PC-3 (cell line): ENCODE measurements around the gene DPPA5. TPM values are rescaled to one million over a fixed set of nuclear protein-coding genes. Genes with fewer than 3 reads are reported as not detected.
"Not testable (repeated sequence)": the region's sequence is repeated elsewhere in the genome, so short reads cannot be mapped to it uniquely, and the experiment has no call there.

ENCODE experiments used
- ATAC-seq: fragments of 200-7000 bp; cut with Tn5 transposase; 2 replicates; pipeline ENCODE4 v1.9.1; 2020; ENCODE audit warnings: mild to moderate bottlenecking, moderate library complexity
- BruUV-seq: library from RNA; stranded (reverse); fragments of 400-500 nt; replicated peaks from 2 replicates; lab custom pipeline; 2021; lab: Mats Ljungman, UMichigan
- CTCF ChIA-PET: fragments of 300-600 bp; sonication (Branson Sonifier 250); formaldehyde crosslinking; loops from one replicate; lab custom pipeline; 2022; ENCODE audit warnings: antibody characterized with exemption; lab: Charles Lee
- POLR2A ChIA-PET: fragments of 300-600 bp; sonication (Branson Sonifier 250); formaldehyde crosslinking; loops from one replicate; lab custom pipeline; 2022; ENCODE audit warnings: antibody characterized with exemption; ENCODE audit not compliant: unreplicated experiment; lab: Charles Lee
- DNase-seq: peaks from one replicate; pipeline ENCODE4 v3.0.0-alpha.2; 2015
- H2AFZ ChIP-seq: fragments of 300-600 bp; sonication (generic); 2 replicates; pipeline ENCODE4 v1.6.0; 2016; ENCODE audit warnings: antibody characterized with exemption, low read length
- H3F3A ChIP-seq: fragments of 300-600 bp; sonication (generic); one replicate; pipeline ENCODE4 v1.6.0; 2017; ENCODE audit warnings: antibody characterized with exemption, low read length, control low read depth, mild to moderate bottlenecking; ENCODE audit not compliant: unreplicated experiment
- H3K27ac ChIP-seq: fragments of 300-600 bp; sonication (generic); 2 replicates; pipeline ENCODE4 v1.5.1; 2016; ENCODE audit warnings: mild to moderate bottlenecking, low read length
- H3K27me3 ChIP-seq: fragments of 300-600 bp; sonication (generic); 2 replicates; pipeline ENCODE4 v1.6.1; 2016; ENCODE audit warnings: low read length, mixed read lengths
- H3K36me3 ChIP-seq: fragments of 300-600 bp; sonication (generic); 2 replicates; pipeline ENCODE4 v1.6.1; 2016; ENCODE audit warnings: low read depth, mixed run types, low read length, mixed read lengths
- H3K4me1 ChIP-seq: fragments of 300-600 bp; sonication (generic); 2 replicates; pipeline ENCODE4 v1.5.1; 2016; ENCODE audit warnings: low read length; ENCODE audit not compliant: insufficient read depth
- H3K4me2 ChIP-seq: fragments of 300-600 bp; sonication (generic); 2 replicates; pipeline ENCODE4 v1.6.0; 2016; ENCODE audit warnings: low read length
- H3K4me3 ChIP-seq: fragments of 300-600 bp; sonication (generic); 2 replicates; pipeline ENCODE4 v1.5.1; 2016; ENCODE audit warnings: mild to moderate bottlenecking, low read length, mixed read lengths
- H3K79me2 ChIP-seq: fragments of 300-600 bp; sonication (generic); 2 replicates; pipeline ENCODE4 v1.6.1; 2017; ENCODE audit warnings: low read length, mixed read lengths
- H3K9ac ChIP-seq: fragments of 300-600 bp; sonication (generic); 2 replicates; pipeline ENCODE4 v1.6.0; 2016; ENCODE audit warnings: mild to moderate bottlenecking, low read length
- H3K9me2 ChIP-seq: fragments of 300-600 bp; sonication (generic); replicated peaks from 2 replicates; pipeline ENCODE4 v1.6.1; 2016; ENCODE audit warnings: mixed run types, low read length, mixed read lengths
- H3K9me3 ChIP-seq: fragments of 300-600 bp; sonication (generic); 2 replicates; pipeline ENCODE4 v1.6.1; 2016; ENCODE audit warnings: low read length, mixed read lengths
- H4K20me1 ChIP-seq: fragments of 300-600 bp; sonication (generic); 2 replicates; pipeline ENCODE4 v1.6.1; 2016; ENCODE audit warnings: low read length, mixed read lengths
- EZH2 ChIP-seq: fragments of 300-600 bp; sonication (generic); IDR thresholded peaks from one replicate; pipeline ENCODE4 v1.6.1; 2017; ENCODE audit warnings: antibody characterized with exemption, mild to moderate bottlenecking, low read length; ENCODE audit not compliant: unreplicated experiment
- EZH2phosphoT487 ChIP-seq: fragments of 300-600 bp; sonication (generic); IDR thresholded peaks from 2 replicates; pipeline ENCODE4 v1.6.1; 2018; ENCODE audit warnings: mild to moderate bottlenecking, antibody characterized with exemption, low read length, borderline replicate concordance
- intact Hi-C: fragments of 100-400 bp; cut with micrococcal nuclease; formaldehyde crosslinking; loops from 2 replicates; pipeline ENCODE4 v1.9.0; 2023
- total RNA-seq: library from RNA; depleted of rRNA; stranded (reverse); fragments of >200 nt; gene quantifications from 2 replicates; pipeline ENCODE4 v1.2.3, GENCODE V29; 2014
- TF ChIP-seq, protein P1 (sequence below): fragments of 300-600 bp; sonication (generic); conservative IDR thresholded peaks from 2 replicates; pipeline ENCODE4 v1.5.1; 2017; ENCODE audit warnings: antibody characterized with exemption, low read depth, mild to moderate bottlenecking, low read length

The DPPA5 gene
- total RNA-seq, 1 experiment from 2014 or later = not detected

DNA sequence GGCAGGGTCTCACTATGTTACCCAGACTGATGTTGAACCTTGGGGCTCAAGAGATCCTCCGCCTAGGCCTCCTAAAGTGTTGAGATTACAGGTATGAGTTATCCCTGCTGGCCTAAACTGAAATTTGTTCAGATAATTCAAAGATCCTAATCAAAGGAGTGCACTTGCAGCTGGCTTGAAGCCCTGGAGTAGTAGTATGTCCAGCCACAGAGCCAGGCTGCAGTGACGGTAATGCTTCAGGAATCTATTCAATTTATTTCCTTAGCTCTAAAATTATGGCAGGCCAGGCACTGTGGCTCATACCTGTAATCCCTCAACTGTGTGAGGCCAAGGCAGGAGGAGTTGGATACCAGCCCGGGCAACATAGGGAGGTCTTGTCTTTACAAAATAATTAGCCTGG is 39.2 kb upstream of the DPPA5 start:
- Histone ChIP-seq H3K4me2 (no peak overlapping the region), H3K9ac (no peak overlapping the region), H3K27ac (no peak overlapping the region), H3K27me3 (no peaks in the 10 kb centered on the region), H4K20me1 (no peaks in the 10 kb centered on the region), H3F3A (no peaks in the 10 kb centered on the region), H3K4me1 (no peaks in the 10 kb centered on the region), H3K9me2 (no peaks in the 10 kb centered on the region), H3K79me2 (no peaks in the 10 kb centered on the region), H3K4me3 (no peak overlapping the region), H2AFZ (no peak overlapping the region), H3K36me3 (no peaks in the 10 kb centered on the region), H3K9me3 (no peaks in the 10 kb centered on the region)
- no TSS peak for BruUV-seq
- intact Hi-C loops = no loop called here
- no peak for TF ChIP-seq EZH2phosphoT487
- TF ChIP-seq, protein P1, sequence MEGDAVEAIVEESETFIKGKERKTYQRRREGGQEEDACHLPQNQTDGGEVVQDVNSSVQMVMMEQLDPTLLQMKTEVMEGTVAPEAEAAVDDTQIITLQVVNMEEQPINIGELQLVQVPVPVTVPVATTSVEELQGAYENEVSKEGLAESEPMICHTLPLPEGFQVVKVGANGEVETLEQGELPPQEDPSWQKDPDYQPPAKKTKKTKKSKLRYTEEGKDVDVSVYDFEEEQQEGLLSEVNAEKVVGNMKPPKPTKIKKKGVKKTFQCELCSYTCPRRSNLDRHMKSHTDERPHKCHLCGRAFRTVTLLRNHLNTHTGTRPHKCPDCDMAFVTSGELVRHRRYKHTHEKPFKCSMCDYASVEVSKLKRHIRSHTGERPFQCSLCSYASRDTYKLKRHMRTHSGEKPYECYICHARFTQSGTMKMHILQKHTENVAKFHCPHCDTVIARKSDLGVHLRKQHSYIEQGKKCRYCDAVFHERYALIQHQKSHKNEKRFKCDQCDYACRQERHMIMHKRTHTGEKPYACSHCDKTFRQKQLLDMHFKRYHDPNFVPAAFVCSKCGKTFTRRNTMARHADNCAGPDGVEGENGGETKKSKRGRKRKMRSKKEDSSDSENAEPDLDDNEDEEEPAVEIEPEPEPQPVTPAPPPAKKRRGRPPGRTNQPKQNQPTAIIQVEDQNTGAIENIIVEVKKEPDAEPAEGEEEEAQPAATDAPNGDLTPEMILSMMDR = no peak
- TF ChIP-seq EZH2 = no peak
- ChIA-PET CTCF (no interaction called here), POLR2A (no interaction called here)
- ATAC-seq (no peak), DNase-seq (peak; percentile 4)

DNA sequence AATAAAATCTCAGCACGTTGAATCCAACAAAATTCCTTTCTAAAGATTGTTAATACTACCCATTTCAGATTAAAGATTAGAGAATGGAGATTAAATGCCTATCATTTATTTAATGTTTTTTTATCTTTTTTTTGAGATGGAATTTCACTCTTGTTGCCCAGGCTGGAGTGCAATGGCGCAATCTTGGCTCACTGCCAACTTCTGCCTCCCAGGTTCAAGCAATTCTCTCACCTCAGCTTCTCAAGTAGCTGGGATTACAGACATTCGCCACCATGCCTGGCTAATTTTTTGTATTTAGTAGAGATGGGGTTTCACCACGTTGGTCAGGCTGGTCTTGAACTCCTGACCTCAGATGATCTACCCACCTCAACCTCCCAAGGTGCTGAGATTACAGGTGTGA is 38.1 kb upstream of the DPPA5 start:
- H3K9ac ChIP-seq, DNase-seq, H3K4me2 ChIP-seq, H3K4me3 ChIP-seq, H3K27ac ChIP-seq, H3K4me1 ChIP-seq, H3K9me2 ChIP-seq, intact Hi-C loops, H3K79me2 ChIP-seq, H2AFZ ChIP-seq, H3F3A ChIP-seq, H4K20me1 ChIP-seq, H3K36me3 ChIP-seq, ATAC-seq, BruUV-seq, POLR2A ChIA-PET, H3K27me3 ChIP-seq, CTCF ChIA-PET, H3K9me3 ChIP-seq: not testable (repeated sequence)

DNA sequence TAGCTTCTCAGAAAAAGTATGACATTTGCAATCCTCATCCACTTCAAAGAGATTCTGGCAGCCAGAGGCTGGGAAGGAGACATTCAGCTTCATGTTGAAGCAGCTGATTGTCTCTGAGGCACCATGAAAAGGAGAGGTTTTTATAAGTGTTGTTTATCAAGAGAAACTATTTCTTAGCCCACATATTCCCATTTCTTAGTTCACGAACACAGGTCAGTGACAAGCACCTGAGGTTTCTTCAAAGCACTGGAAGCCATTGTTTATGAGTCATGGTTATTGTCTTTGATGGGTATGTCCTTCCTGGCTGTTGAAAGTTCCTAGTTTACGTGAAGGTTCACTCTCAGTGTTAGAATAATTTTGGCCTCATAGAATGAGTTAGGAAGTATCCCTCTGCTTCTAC is 37.6 kb upstream of the DPPA5 start:
- TF ChIP-seq EZH2phosphoT487 = no peak
- POLR2A ChIA-PET = no interaction called here
- no peaks in the 10 kb centered on the region for H3K79me2 ChIP-seq
- no peaks in the 10 kb centered on the region for H3K36me3 ChIP-seq
- H3K9ac ChIP-seq = no peak overlapping the region
- BruUV-seq = no TSS peak
- no peaks in the 10 kb centered on the region for H3K27me3 ChIP-seq
- DNase-seq (peak; percentile 19), ATAC-seq (no peak)
- no peaks in the 10 kb centered on the region for H4K20me1 ChIP-seq
- no peak overlapping the region for H3K27ac ChIP-seq
- intact Hi-C loops = no loop called here
- no peak overlapping the region for H3K4me3 ChIP-seq
- H3K4me1 ChIP-seq = no peaks in the 10 kb centered on the region
- H3K9me2 ChIP-seq = no peaks in the 10 kb centered on the region
- CTCF ChIA-PET = no interaction called here
- no peak overlapping the region for H3K4me2 ChIP-seq
- no peak overlapping the region for H2AFZ ChIP-seq
- H3K9me3 ChIP-seq = no peaks in the 10 kb centered on the region
- H3F3A ChIP-seq = no peaks in the 10 kb centered on the region

GRCh38 chr6:73389854-73390253 is 35.8 kb upstream of the DPPA5 start:
- Histone ChIP-seq H3K27ac (no peak overlapping the region), H3K4me3 (no peak overlapping the region), H3K36me3 (no peaks in the 10 kb centered on the region), H3K27me3 (no peaks in the 10 kb centered on the region), H3K4me2 (no peak overlapping the region), H3K9ac (no peak overlapping the region), H3K9me2 (no peaks in the 10 kb centered on the region), H3K79me2 (no peaks in the 10 kb centered on the region), H3K4me1 (no peaks in the 10 kb centered on the region), H2AFZ (no peak overlapping the region), H3K9me3 (no peaks in the 10 kb centered on the region), H4K20me1 (no peaks in the 10 kb centered on the region), H3F3A (no peaks in the 10 kb centered on the region)
- ChIA-PET CTCF (no interaction called here), POLR2A (interaction anchor here (0.5 kb wide), 1 partner anchor 801 kb away, joined by 3 read pairs; no protein-coding TSS in a partner anchor)
- ATAC-seq (no peak), DNase-seq (no peak)
- intact Hi-C loops = loop anchor here (5.0 kb wide), 2 partner anchors 63 to 103 kb away; no protein-coding TSS in a partner anchor
- BruUV-seq = TSS peak; percentile 39
- no peak for TF ChIP-seq EZH2
- TF ChIP-seq EZH2phosphoT487 = no peak
- TF ChIP-seq, protein P1 = no peak
